ENCODE measurements around the gene SYNPO2. TPM values are rescaled to one million over a fixed set of nuclear protein-coding genes. Genes with fewer than 3 reads are reported as not detected.

The SYNPO2 gene
- total RNA-seq, 1 donor from 2014 or later: 2.3 TPM

GRCh38 chr4:119080721-119081541 lies 192.3 kb downstream of the SYNPO2 start:
- DNase-seq: no peak

GRCh38 chr4:119081542-119081859 lies 192.8 kb downstream of the SYNPO2 start:
- DNase-seq: no peak

GRCh38 chr4:119081943-119082342 lies 193.3 kb downstream of the SYNPO2 start:
- no peak for DNase-seq

- no peak for DNase-seq
These were observed 194.0 kb downstream of the SYNPO2 start for GRCh38 chr4:119082661-119083060.

- no peak for DNase-seq
These were observed 195.9 kb downstream of the SYNPO2 start for GRCh38 chr4:119084513-119084912.

GRCh38 chr4:119087121-119087520 lies 198.5 kb downstream of the SYNPO2 start:
- no peak for DNase-seq

GRCh38 chr4:119087656-119088055 lies 199.0 kb downstream of the SYNPO2 start:
- DNase-seq: no peak

- no peak for DNase-seq
These were observed 204.6 kb downstream of the SYNPO2 start for GRCh38 chr4:119093042-119093827.

GRCh38 chr4:119097282-119097900 lies 208.7 kb downstream of the SYNPO2 start:
- no peak for DNase-seq

- no peak for DNase-seq
These were observed 209.7 kb downstream of the SYNPO2 start for GRCh38 chr4:119098306-119098705.

GRCh38 chr4:119099227-119099810 lies 210.7 kb downstream of the SYNPO2 start:
- no peak for DNase-seq

- no peak for DNase-seq
These were observed 212.0 kb downstream of the SYNPO2 start for GRCh38 chr4:119100655-119101054.

GRCh38 chr4:119103263-119103662 lies 214.6 kb downstream of the SYNPO2 start:
- DNase-seq: no peak

- DNase-seq: no peak
These were observed 216.1 kb downstream of the SYNPO2 start for GRCh38 chr4:119104644-119105273.

GRCh38 chr4:119105605-119106004 lies 217.0 kb downstream of the SYNPO2 start:
- no peak for DNase-seq

- DNase-seq: no peak
These were observed 217.7 kb downstream of the SYNPO2 start for GRCh38 chr4:119106036-119107000.

GRCh38 chr4:119110121-119110520 lies 221.5 kb downstream of the SYNPO2 start:
- DNase-seq: no peak

Measured in occipital lobe (tissue), 2 donors.